GM12875 (cell line): ENCODE data around the gene P2RX3.

ENCODE experiments used
- H3K4me3 ChIP-seq: one replicate; pipeline ENCODE4 v1.5.1; 2011; ENCODE audit warnings: low read depth, low read length, control low read depth
- CTCF ChIP-seq: IDR thresholded peaks from 2 replicates; pipeline ENCODE4 v1.5.1; 2011; ENCODE audit warnings: low read depth, mild to moderate bottlenecking, control low read depth, inconsistent platforms, low read length, moderate library complexity, borderline replicate concordance; ENCODE audit not compliant: insufficient read depth

Gene P2RX3

DNA sequence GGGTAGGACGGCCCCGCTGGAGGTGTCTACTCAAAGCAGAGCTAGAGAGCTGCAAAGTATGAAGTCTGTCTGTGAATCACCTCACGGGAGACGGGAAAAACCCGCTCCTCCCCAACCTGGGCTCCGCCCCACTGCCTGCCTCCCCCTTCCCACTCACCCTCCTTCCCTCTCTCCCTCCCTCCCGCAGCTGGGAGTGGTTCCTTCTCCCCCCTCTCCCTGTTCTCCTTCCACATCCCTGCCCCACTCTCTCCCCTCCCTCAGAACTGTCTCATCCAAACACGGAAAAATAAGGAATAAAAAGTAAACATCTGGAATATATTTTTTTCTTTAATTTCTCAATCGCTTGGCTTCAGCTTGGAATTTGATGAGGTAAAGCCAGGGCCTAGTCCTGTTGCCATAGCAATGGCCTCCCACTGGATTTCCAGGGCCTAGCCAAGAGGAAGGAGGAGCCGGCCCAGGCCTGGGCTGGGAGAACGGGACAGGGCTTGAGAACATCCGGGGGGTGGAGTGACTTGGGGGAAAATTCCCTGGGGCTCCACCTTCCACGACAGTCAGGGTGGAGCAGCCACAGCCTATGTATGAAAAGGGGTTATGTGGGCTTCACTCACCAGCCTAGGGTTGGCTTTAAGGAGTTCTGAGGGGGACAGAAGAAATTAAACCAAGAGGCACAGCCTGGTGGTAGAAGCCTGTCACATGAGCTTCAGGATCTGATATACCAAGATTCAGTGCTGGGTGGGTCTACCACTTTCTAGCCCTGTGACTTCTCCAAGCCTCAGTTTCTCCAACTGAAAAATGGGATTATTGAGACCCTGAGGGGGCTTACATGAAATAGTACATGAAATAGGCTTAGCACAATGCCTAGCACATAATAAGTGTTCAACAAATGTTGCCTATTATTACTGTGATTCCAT is 15.6 kb upstream of the P2RX3 start:
- no peak overlapping the region for H3K4me3 ChIP-seq
- TF ChIP-seq CTCF, result no peak

DNA sequence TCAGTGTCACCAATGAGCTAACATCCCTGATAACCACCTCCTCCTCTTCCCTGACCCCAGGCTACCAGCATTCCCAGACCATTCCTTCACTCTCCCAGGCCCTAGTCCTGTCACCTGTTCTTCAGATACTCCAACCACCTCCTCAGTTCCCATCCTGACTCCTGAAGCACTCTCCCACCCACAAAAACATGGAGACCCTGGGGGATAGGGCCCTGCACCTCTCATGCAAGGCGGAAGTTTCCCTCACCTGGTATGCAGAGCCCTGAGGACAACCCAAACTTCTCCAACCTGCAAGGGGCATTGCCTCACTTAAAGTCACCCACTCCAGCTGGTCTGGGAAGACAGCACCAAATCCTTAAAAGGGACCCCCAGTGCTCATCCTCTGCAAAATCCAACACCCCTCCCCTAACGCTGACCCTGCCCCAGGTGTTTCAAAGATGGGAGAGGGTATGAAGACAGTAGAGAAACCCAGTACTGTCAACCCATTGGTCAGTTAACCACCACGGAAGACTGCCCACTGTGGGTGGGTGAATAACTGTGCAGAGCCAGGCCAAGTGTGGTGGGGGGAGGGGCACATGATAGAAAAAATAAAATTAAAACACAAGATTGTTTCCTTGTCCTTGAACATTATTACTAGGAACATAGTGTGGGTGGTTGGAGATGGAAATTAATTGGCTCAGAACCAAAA is 14.8 kb upstream of the P2RX3 start:
- H3K4me3 ChIP-seq, result no peak overlapping the region
- no peak for TF ChIP-seq CTCF

GRCh38 chr11:57323855-57324153 is 14.3 kb upstream of the P2RX3 start:
- TF ChIP-seq CTCF, result no peak

DNA sequence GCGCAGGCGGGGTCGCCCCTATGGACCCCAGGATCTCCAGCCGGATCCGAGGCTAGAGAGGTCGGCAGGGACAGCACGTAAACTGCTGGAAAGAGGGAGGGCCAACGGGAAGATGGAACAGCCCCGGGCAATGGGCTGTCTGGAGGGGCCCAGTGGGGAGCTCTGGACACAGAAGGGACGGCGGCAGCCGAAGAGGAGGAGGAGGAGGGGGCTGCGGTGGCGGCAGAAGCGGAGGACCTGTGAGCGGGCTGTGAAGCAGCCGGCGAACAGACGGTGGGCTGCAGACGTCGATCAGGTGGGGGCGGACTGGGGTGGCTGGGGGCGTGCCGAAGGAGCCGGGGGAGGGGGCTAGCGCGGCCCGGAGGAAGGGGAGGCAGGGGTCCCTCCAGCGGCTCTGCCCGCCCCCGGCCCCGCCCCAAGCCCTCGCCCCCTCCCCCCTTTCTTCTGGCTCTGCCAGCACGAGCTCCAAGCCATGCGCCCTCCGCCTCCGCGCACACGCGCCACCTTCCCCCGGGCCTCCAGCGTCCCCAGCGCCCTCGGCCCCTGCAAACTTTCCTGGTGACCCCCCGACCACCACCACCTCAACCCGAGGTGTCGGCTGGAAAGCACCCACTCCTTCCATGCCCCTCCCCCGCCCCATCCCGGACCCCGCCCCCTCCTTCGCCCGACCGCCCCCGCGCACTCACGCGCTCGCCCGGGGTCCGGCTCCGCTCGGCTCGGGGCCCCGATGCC is 13.8 kb upstream of the P2RX3 start:
- peak overlapping the region; percentile 45 for H3K4me3 ChIP-seq
- TF ChIP-seq CTCF, result no peak

More at GRCh38 chr11:57323855-57324153, 14.3 kb upstream of the P2RX3 start:
- no peak overlapping the region for H3K4me3 ChIP-seq

DNA sequence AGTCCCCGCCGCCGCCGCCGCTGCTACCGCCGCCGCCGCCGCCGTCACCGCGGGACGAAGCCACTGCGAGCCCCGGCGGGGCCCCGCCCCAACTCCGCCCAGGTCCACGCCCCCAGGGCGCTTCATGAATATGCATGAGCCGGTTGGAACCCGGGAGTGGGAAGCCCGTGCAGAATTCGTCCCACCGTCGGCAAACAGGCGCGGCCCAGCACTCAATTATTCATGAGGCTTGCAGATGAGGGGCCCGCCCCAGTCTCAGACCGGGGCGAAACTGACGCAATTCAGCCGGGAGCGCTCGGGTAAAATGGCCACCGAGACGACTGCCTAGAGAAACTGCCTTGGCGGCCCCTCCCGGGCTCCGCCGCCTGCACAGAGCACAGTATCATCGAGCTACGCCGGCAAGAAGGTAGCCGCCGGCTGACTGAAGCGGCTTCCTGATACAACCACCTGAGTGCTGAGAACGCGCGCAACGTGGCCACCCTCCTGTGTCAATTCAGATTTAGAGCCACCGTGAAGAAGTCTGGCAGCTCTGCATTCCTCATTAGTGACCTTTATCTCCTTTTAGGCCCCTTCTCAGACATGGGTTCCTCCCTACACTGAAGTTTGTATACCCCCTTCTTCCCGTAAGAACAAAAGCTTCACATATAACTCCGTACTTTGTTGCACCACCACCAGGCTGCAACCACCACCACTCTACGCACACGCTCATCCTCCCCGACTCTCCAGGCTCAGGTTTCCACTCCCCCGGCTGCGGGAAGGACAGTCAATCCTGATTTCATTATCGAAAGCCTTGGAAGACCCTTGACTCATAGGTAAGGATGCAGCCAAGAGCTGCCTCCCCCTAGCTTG is 13.0 kb upstream of the P2RX3 start, which contains the start of gene TNKS1BP1:
TSS of gene TNKS1BP1 (minus strand) at position 67 of the 849 bp plus-strand sequence. CDS start 3,067 bp downstream, outside the sequence.
- peak within 1 kb of the TSS; percentile 45 for H3K4me3 ChIP-seq
- no peak for TF ChIP-seq CTCF

- peak overlapping the region; percentile 45 for H3K4me3 ChIP-seq
- TF ChIP-seq CTCF, result no peak
Observed at GRCh38 chr11:57325735-57326048, 12.5 kb upstream of the P2RX3 start.
